ENCODE results near the gene PRSS33.

The PRSS33 gene

DNA sequence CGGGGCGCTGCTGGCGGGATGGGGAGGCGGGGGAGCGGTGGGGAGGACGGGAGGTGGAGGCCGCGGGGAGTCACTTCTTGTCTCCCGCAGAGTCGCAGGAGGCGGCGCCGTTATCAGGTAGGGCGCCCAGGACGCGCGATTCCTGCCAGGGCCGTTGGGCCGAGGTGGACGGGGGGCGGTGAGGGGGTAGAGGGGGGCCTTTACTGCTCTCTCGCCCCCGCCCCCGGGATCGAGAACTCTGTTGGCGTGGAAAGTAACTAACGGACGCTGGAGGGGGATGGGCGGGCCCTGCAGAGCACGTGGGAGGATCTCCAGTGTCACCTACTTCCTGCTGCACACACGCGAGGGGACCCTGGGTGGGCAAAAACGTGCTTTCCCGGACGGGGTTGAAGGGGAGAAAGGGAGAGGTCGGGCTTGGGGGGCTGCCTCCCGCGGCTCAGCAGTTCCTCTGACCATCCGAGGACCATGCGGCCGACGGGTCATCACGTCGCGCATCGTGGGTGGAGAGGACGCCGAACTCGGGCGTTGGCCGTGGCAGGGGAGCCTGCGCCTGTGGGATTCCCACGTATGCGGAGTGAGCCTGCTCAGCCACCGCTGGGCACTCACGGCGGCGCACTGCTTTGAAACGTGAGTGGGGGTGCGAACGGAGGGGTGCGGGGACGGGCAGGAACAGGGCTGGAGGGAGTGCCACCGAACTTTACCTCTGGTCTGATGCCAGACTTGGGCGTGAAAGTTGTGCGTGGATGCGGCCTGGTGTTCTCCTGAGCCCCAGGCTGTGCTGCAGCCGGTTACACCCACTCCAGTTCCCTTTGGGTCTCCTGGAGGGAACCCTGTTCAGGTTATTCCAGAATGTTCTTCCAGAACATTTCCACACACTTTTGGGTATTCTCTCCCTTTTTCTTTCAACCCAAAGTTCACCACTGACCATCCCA lies 30.2 kb upstream of the PRSS33 start:
- in situ Hi-C loops (cut with MboI; ENCODE audit: low sequenced_read_pairs, unreplicated experiment), result no loop called here
- DNase-seq (ENCODE audit: low spot score), result no peak
- TF ChIP-seq, protein P1, sequence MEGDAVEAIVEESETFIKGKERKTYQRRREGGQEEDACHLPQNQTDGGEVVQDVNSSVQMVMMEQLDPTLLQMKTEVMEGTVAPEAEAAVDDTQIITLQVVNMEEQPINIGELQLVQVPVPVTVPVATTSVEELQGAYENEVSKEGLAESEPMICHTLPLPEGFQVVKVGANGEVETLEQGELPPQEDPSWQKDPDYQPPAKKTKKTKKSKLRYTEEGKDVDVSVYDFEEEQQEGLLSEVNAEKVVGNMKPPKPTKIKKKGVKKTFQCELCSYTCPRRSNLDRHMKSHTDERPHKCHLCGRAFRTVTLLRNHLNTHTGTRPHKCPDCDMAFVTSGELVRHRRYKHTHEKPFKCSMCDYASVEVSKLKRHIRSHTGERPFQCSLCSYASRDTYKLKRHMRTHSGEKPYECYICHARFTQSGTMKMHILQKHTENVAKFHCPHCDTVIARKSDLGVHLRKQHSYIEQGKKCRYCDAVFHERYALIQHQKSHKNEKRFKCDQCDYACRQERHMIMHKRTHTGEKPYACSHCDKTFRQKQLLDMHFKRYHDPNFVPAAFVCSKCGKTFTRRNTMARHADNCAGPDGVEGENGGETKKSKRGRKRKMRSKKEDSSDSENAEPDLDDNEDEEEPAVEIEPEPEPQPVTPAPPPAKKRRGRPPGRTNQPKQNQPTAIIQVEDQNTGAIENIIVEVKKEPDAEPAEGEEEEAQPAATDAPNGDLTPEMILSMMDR (IDR thresholded peaks at IDR 0.05; ENCODE audit: borderline replicate concordance, control extremely low read depth, extremely low read depth, insufficient read depth, missing control alignments), result no peak

DNA sequence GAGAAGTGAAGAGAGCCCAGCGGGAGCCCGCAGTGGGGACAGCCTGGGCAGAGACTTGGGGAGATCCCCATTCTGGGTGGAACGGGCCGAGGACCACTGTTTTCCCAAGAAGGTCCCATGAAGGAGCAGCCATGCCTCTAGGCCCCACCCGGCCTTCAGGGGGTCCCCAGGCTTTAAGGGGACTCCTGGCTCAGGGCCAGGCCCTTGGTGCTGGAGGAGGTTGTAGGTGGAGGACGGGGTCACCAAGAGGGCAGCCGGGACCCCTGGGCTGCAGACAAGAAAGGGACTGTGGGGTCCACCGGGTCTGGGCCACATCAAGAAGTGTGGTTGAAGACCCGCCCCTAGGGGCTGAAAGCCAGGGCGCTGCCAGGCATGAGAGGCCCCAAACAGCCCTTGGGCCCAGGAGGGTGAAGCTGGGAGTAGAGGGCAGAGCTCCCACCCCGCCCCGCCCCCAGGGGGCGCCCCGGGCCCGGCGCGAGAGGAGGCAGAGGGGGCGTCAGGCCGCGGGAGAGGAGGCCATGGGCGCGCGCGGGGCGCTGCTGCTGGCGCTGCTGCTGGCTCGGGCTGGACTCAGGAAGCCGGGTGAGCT lies 29.5 kb upstream of the PRSS33 start, which contains the start of gene PRSS21:
TSS of gene PRSS21 (plus strand) at position 487 of the 589 bp plus-strand sequence. CDS start at position 519, 32 bp downstream.
- in situ Hi-C loops (cut with MboI; ENCODE audit: low sequenced_read_pairs, unreplicated experiment), result no loop called here
- no peak for DNase-seq (ENCODE audit: low spot score)
- TF ChIP-seq, protein P1 (IDR thresholded peaks at IDR 0.05; ENCODE audit: borderline replicate concordance, control extremely low read depth, extremely low read depth, insufficient read depth, missing control alignments), result no peak

DNA sequence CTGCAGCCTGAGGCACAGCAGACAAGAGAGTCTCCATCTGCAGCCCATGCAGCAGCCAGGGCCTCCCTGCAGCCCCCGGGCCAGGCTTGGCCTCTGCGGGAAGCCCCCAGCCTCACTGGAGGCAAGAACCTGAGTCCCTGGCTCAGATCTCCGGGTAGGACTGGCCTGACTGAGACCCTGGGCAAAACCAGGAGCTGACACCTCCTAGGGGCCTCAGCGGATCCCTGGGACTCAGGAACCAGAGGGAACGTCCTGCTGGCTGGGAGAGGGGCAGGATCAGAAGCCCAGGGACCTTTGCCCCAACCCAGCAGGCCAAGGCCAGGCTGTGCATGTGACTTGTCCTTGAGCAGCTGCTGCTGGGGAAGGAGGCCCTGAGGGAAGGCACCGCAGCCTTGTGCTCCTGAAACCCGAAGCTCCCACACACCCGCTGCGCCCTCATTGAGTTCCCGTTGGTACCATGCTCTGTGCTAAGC lies 28.0 kb upstream of the PRSS33 start:
- TF ChIP-seq, protein P1 (IDR thresholded peaks at IDR 0.05; ENCODE audit: borderline replicate concordance, control extremely low read depth, extremely low read depth, insufficient read depth, missing control alignments), result no peak
- DNase-seq (ENCODE audit: low spot score), result no peak
- in situ Hi-C loops (cut with MboI; ENCODE audit: low sequenced_read_pairs, unreplicated experiment), result no loop called here

DNA sequence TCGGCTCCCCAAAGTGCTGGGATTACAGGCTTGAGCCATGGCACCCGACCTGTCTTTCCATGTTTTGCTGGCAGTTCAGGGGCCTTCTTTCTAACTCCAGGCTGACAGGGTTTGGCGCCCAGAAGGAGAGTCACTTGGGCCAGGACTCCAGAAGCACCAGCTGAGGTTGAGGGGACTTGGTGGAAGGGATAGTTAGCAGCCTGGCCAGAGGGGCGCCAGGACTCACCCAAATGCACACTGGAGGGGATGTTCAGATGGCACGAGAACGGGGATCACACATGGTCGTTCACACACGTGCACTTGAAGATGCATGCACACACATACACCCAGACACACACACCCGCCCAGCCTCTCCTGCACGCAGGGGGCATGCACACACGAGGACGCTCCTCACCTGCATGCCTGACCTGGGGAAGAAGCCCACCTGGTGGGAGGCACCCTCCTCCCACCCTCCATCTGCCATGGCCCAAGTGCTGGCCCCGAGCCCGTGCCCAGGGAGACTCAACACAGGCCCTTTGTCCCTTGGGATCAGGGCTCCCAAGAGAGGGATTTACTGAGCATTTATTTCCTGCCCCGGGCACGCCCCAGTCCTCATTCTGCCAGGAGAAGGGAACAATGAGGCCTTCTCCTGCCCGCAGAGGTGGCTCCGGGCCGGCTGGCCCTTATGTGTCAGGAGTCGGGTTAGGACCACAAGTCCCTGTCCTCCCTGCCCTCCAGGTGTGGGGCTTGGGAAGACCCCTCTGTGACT lies 27.4 kb upstream of the PRSS33 start:
- in situ Hi-C loops (cut with MboI; ENCODE audit: low sequenced_read_pairs, unreplicated experiment), result no loop called here
- DNase-seq (ENCODE audit: low spot score), result no peak
- TF ChIP-seq, protein P1 (IDR thresholded peaks at IDR 0.05; ENCODE audit: borderline replicate concordance, control extremely low read depth, extremely low read depth, insufficient read depth, missing control alignments), result no peak

DNA sequence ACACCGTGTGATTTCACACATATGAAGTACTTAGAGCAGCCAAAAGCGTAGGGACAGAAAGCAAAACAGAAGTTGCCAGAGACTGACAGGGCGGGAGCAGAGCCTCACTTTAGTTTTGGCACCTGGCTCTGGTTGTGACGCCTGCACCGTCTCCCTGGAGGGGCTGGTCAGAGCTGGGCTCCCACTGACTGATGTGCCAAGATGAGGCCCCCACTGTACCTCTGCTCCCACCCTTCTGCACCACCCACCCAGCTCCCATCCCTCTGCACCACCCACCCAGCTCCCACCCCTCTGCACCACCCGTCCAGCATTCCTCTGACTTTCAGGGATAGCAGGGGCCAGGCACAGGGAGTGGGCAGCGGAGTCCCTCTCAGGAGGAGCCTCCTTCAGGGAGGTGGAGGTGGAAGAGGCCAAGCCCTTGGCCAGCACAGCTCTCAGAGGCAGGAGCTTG lies 26.4 kb upstream of the PRSS33 start:
- in situ Hi-C loops (cut with MboI; ENCODE audit: low sequenced_read_pairs, unreplicated experiment), result no loop called here
- TF ChIP-seq, protein P1 (IDR thresholded peaks at IDR 0.05; ENCODE audit: borderline replicate concordance, control extremely low read depth, extremely low read depth, insufficient read depth, missing control alignments), result no peak
- no peak for DNase-seq (ENCODE audit: low spot score)

Measured in GM13976 (cell line).